ENCODE measurements around the gene BARHL2.

BARHL2 gene

GRCh38 chr1:90710579-90711536 is 6.2 kb downstream of the BARHL2 start:
- DNase-seq (ENCODE audit: low spot score): no peak

- DNase-seq (ENCODE audit: low spot score): no peak
Observed at GRCh38 chr1:90709535-90709934, 7.6 kb downstream of the BARHL2 start.

GRCh38 chr1:90708826-90709225 is 8.3 kb downstream of the BARHL2 start:
- DNase-seq (ENCODE audit: low spot score): no peak

GRCh38 chr1:90708236-90708786 is 8.8 kb downstream of the BARHL2 start:
- no peak for DNase-seq (ENCODE audit: low spot score)

- DNase-seq (ENCODE audit: low spot score): peak; percentile 60
Observed at GRCh38 chr1:90707363-90707710, 9.8 kb downstream of the BARHL2 start.

GRCh38 chr1:90706437-90707362 is 10.4 kb downstream of the BARHL2 start:
- no peak for DNase-seq (ENCODE audit: low spot score)

GRCh38 chr1:90705956-90706355 is 11.1 kb downstream of the BARHL2 start:
- no peak for DNase-seq (ENCODE audit: low spot score)

GRCh38 chr1:90704817-90705216 is 12.3 kb downstream of the BARHL2 start:
- no peak for DNase-seq (ENCODE audit: low spot score)

- DNase-seq (ENCODE audit: low spot score): no peak
Observed at GRCh38 chr1:90694846-90695245, 22.3 kb downstream of the BARHL2 start.

GRCh38 chr1:90687747-90688146 is 29.4 kb downstream of the BARHL2 start:
- no peak for DNase-seq (ENCODE audit: low spot score)

- no peak for DNase-seq (ENCODE audit: low spot score)
Observed at GRCh38 chr1:90675161-90675847, 41.8 kb downstream of the BARHL2 start.

- no peak for DNase-seq (ENCODE audit: low spot score)
Observed at GRCh38 chr1:90671741-90672140, 45.4 kb downstream of the BARHL2 start.

GRCh38 chr1:90671251-90671650 is 45.9 kb downstream of the BARHL2 start:
- no peak for DNase-seq (ENCODE audit: low spot score)
